MG63 (cell line): ENCODE data around the gene ATP10A. TPM values are rescaled to one million over a fixed set of nuclear protein-coding genes. Genes with fewer than 3 reads are reported as not detected.

Experiments used
- DNase-seq: peaks from one replicate; pipeline ENCODE4 v3.0.0-alpha.2; 2020
- H3K27me3 ChIP-seq: fragments of 250-450 bp; sonication (Bioruptor Pico); 2 replicates; pipeline ENCODE4 v1.5.1; 2020; ENCODE audit warnings: mild to moderate bottlenecking, moderate library complexity
- H3K36me3 ChIP-seq: fragments of 250-450 bp; sonication (Bioruptor Pico); 2 replicates; pipeline ENCODE4 v1.5.1; 2020; ENCODE audit warnings: mild to moderate bottlenecking, moderate library complexity
- H3K4me3 ChIP-seq: fragments of 250-450 bp; sonication (Bioruptor Pico); 2 replicates; pipeline ENCODE4 v1.5.1; 2020; ENCODE audit warnings: mild to moderate bottlenecking, moderate library complexity
- H3K9me3 ChIP-seq: fragments of 250-450 bp; sonication (Bioruptor Pico); 2 replicates; pipeline ENCODE4 v1.5.1; 2020; ENCODE audit warnings: mild to moderate bottlenecking, moderate library complexity
- total RNA-seq: library from RNA; depleted of rRNA; stranded (reverse); fragments of >200 nt; shearing (Covaris generic); gene quantifications from 2 replicates; pipeline ENCODE4 v1.2.3, GENCODE V29; 2014; ENCODE audit warnings: low replicate concordance

ATP10A gene
- total RNA-seq, 1 experiment from 2014 or later: 2.1 TPM

- no peak for DNase-seq
- no peaks in the 10 kb centered on the region for H3K27me3 ChIP-seq
- no peaks in the 10 kb centered on the region for H3K9me3 ChIP-seq
- H3K36me3 ChIP-seq: no peaks in the 10 kb centered on the region
- no peak overlapping the region for H3K4me3 ChIP-seq
These were observed 53.0 kb downstream of the ATP10A start for GRCh38 chr15:25810154-25810553.

- no peak for DNase-seq
- Histone ChIP-seq H3K27me3 (no peaks in the 10 kb centered on the region), H3K9me3 (no peaks in the 10 kb centered on the region), H3K4me3 (no peak overlapping the region), H3K36me3 (no peaks in the 10 kb centered on the region)
These were observed 56.1 kb downstream of the ATP10A start for GRCh38 chr15:25807063-25807462.

- Histone ChIP-seq H3K27me3 (no peaks in the 10 kb centered on the region), H3K9me3 (no peaks in the 10 kb centered on the region), H3K4me3 (no peak overlapping the region), H3K36me3 (no peaks in the 10 kb centered on the region)
- peak; percentile 54 for DNase-seq
These were observed 58.1 kb downstream of the ATP10A start for GRCh38 chr15:25805031-25805430.

- H3K27me3 ChIP-seq: no peaks in the 10 kb centered on the region
- DNase-seq: no peak
- no peak overlapping the region for H3K4me3 ChIP-seq
These were observed 58.7 kb downstream of the ATP10A start for GRCh38 chr15:25804451-25804850.

GRCh38 chr15:25803541-25803940 lies 59.6 kb downstream of the ATP10A start:
- Histone ChIP-seq H3K9me3 (no peaks in the 10 kb centered on the region), H3K4me3 (no peak overlapping the region), H3K36me3 (no peaks in the 10 kb centered on the region), H3K27me3 (no peaks in the 10 kb centered on the region)
- no peak for DNase-seq

More at GRCh38 chr15:25804451-25804850, 58.7 kb downstream of the ATP10A start:
- Histone ChIP-seq H3K36me3 (no peaks in the 10 kb centered on the region), H3K9me3 (no peaks in the 10 kb centered on the region)

GRCh38 chr15:25803036-25803435 lies 60.1 kb downstream of the ATP10A start:
- Histone ChIP-seq H3K9me3 (no peaks in the 10 kb centered on the region), H3K4me3 (no peak overlapping the region), H3K27me3 (no peaks in the 10 kb centered on the region), H3K36me3 (no peaks in the 10 kb centered on the region)
- DNase-seq: no peak

GRCh38 chr15:25802285-25802830 lies 60.8 kb downstream of the ATP10A start:
- no peak for DNase-seq
- Histone ChIP-seq H3K9me3 (no peaks in the 10 kb centered on the region), H3K27me3 (no peaks in the 10 kb centered on the region), H3K4me3 (no peak overlapping the region), H3K36me3 (no peaks in the 10 kb centered on the region)

- Histone ChIP-seq H3K9me3 (no peaks in the 10 kb centered on the region), H3K27me3 (no peaks in the 10 kb centered on the region), H3K36me3 (no peaks in the 10 kb centered on the region), H3K4me3 (no peak overlapping the region)
- DNase-seq: no peak
These were observed 61.4 kb downstream of the ATP10A start for GRCh38 chr15:25801586-25802284.

- H3K9me3 ChIP-seq: no peaks in the 10 kb centered on the region
- H3K27me3 ChIP-seq: no peaks in the 10 kb centered on the region
- no peaks in the 10 kb centered on the region for H3K36me3 ChIP-seq
- H3K4me3 ChIP-seq: no peak overlapping the region
- DNase-seq: no peak
These were observed 62.2 kb downstream of the ATP10A start for GRCh38 chr15:25800761-25801515.

GRCh38 chr15:25799906-25800700 lies 63.0 kb downstream of the ATP10A start:
- no peaks in the 10 kb centered on the region for H3K36me3 ChIP-seq
- H3K27me3 ChIP-seq: no peaks in the 10 kb centered on the region
- no peaks in the 10 kb centered on the region for H3K9me3 ChIP-seq
- no peak overlapping the region for H3K4me3 ChIP-seq
- DNase-seq: no peak

GRCh38 chr15:25797936-25798901 lies 64.9 kb downstream of the ATP10A start:
- no peak for DNase-seq
- no peak overlapping the region for H3K4me3 ChIP-seq

GRCh38 chr15:25797511-25797935 lies 65.6 kb downstream of the ATP10A start:
- H3K4me3 ChIP-seq: no peak overlapping the region
- no peaks in the 10 kb centered on the region for H3K27me3 ChIP-seq
- no peak for DNase-seq

More at GRCh38 chr15:25797936-25798901, 64.9 kb downstream of the ATP10A start:
- H3K9me3 ChIP-seq: no peaks in the 10 kb centered on the region
- H3K27me3 ChIP-seq: no peaks in the 10 kb centered on the region
- H3K36me3 ChIP-seq: no peaks in the 10 kb centered on the region

GRCh38 chr15:25797035-25797434 lies 66.1 kb downstream of the ATP10A start:
- Histone ChIP-seq H3K36me3 (no peaks in the 10 kb centered on the region), H3K27me3 (no peaks in the 10 kb centered on the region), H3K4me3 (no peak overlapping the region), H3K9me3 (no peaks in the 10 kb centered on the region)
- no peak for DNase-seq

More at GRCh38 chr15:25797511-25797935, 65.6 kb downstream of the ATP10A start:
- Histone ChIP-seq H3K9me3 (no peaks in the 10 kb centered on the region), H3K36me3 (no peaks in the 10 kb centered on the region)

GRCh38 chr15:25796395-25796794 lies 66.7 kb downstream of the ATP10A start:
- Histone ChIP-seq H3K4me3 (no peak overlapping the region), H3K9me3 (no peaks in the 10 kb centered on the region), H3K36me3 (no peaks in the 10 kb centered on the region), H3K27me3 (no peaks in the 10 kb centered on the region)
- no peak for DNase-seq

GRCh38 chr15:25795712-25796111 lies 67.4 kb downstream of the ATP10A start:
- no peaks in the 10 kb centered on the region for H3K36me3 ChIP-seq
- DNase-seq: no peak
- no peak overlapping the region for H3K4me3 ChIP-seq
- no peaks in the 10 kb centered on the region for H3K27me3 ChIP-seq
- H3K9me3 ChIP-seq: no peaks in the 10 kb centered on the region

GRCh38 chr15:25795061-25795460 lies 68.1 kb downstream of the ATP10A start:
- no peak for DNase-seq
- no peaks in the 10 kb centered on the region for H3K36me3 ChIP-seq
- no peaks in the 10 kb centered on the region for H3K27me3 ChIP-seq
- H3K9me3 ChIP-seq: no peaks in the 10 kb centered on the region
- no peak overlapping the region for H3K4me3 ChIP-seq
